H1 (cell line): ENCODE measurements around the gene PMM2. TPM values are rescaled to one million over a fixed set of nuclear protein-coding genes. Genes with fewer than 3 reads are reported as not detected.

ENCODE experiments used
- CTCF ChIA-PET: fragments of 300-600 bp; sonication (Branson Sonifier 250); formaldehyde crosslinking; loops from one replicate; lab custom pipeline; 2021; ENCODE audit not compliant: partially characterized antibody; lab: Charles Lee
- POLR2A ChIA-PET: fragments of 300-600 bp; sonication (Branson Sonifier 250); formaldehyde crosslinking; loops from one replicate; lab custom pipeline; 2021; ENCODE audit warnings: inconsistent platforms; ENCODE audit not compliant: partially characterized antibody; lab: Charles Lee
- DNase-seq, 2 experiments: peaks; one replicate each; pipeline versions ENCODE4 v3.0.0 to v3.0.0-alpha.2; 2010 to 2022; ENCODE audit warnings: low spot score in 2 of 2, low read depth in 1 of 2, mixed read lengths in 1 of 2
- FAIRE-seq: peaks from 2 replicates; lab custom pipeline; 2011; peaks lifted over from hg19 to GRCh38; lab: Jason Lieb, UNC
- H2AFZ ChIP-seq: 2 replicates; pipeline ENCODE4 v1.8.1; 2012; ENCODE audit warnings: low read length, inconsistent platforms
- H2AK5ac ChIP-seq: 2 replicates; pipeline ENCODE4 v1.6.1; 2013; ENCODE audit warnings: low read depth, low read length
- H2BK120ac ChIP-seq: replicated peaks from 2 replicates; pipeline ENCODE3; 2013; ENCODE audit warnings: low read depth, low read length, inconsistent platforms
- H2BK12ac ChIP-seq: 2 replicates; pipeline ENCODE4 v1.6.1; 2013; ENCODE audit warnings: low read depth, low read length
- H2BK15ac ChIP-seq: 2 replicates; pipeline ENCODE4 v1.6.1; 2013; ENCODE audit warnings: low read length
- H2BK20ac ChIP-seq: 2 replicates; pipeline ENCODE4 v1.6.1; 2013; ENCODE audit warnings: low read length
- H2BK5ac ChIP-seq: 2 replicates; pipeline ENCODE4 v1.6.1; 2013; ENCODE audit warnings: low read depth, low read length
- H3K14ac ChIP-seq: 2 replicates; pipeline ENCODE4 v1.6.1; 2013; ENCODE audit warnings: inconsistent platforms; ENCODE audit not compliant: insufficient read length
- H3K18ac ChIP-seq: 2 replicates; pipeline ENCODE4 v1.6.1; 2013; ENCODE audit warnings: low read length; ENCODE audit errors: extremely low read depth
- H3K23ac ChIP-seq: 2 replicates; pipeline ENCODE4 v1.6.1; 2013; ENCODE audit warnings: inconsistent platforms; ENCODE audit not compliant: insufficient read length
- H3K23me2 ChIP-seq: 2 replicates; pipeline ENCODE4 v1.6.1; 2013; ENCODE audit warnings: low read depth, low read length
- H3K27ac ChIP-seq: 2 replicates; pipeline ENCODE4 v1.6.1; 2011; ENCODE audit warnings: low read depth, low read length, inconsistent platforms
- H3K27me3 ChIP-seq, 4 experiments: replicated peaks in 1 of 4; 1 replicate in 1 of 4; 2 replicates in 3 of 4; pipeline versions ENCODE4 v1.6.1 to v1.8.1; 2011 to 2013; ENCODE audit warnings: low read length in 3 of 4, mild to moderate bottlenecking in 3 of 4, inconsistent platforms in 2 of 4, mixed read lengths in 2 of 4, moderate library complexity in 1 of 4; ENCODE audit not compliant: control insufficient read depth in 3 of 4, insufficient read depth in 3 of 4; ENCODE audit errors: extremely low read depth in 1 of 4
- H3K36me3 ChIP-seq, 4 experiments: 2 replicates each; pipeline versions ENCODE4 v1.6.1 to v1.8.1; 2011 to 2013; ENCODE audit warnings: mild to moderate bottlenecking in 4 of 4, low read length in 3 of 4, moderate library complexity in 2 of 4, control low read depth in 1 of 4, inconsistent platforms in 1 of 4; ENCODE audit not compliant: insufficient read depth in 4 of 4, control insufficient read depth in 2 of 4
- H3K4ac ChIP-seq: replicated peaks from 2 replicates; pipeline ENCODE3; 2013; ENCODE audit warnings: low read length, low read depth, mixed read lengths, inconsistent platforms; ENCODE audit not compliant: insufficient read length
- H3K4me1 ChIP-seq, 4 experiments: replicated peaks in 1 of 4; 1 replicate in 1 of 4; 2 replicates in 3 of 4; pipeline versions ENCODE4 v1.6.1 to v1.8.1; 2011 to 2013; ENCODE audit warnings: low read length in 3 of 4, inconsistent platforms in 2 of 4, mixed read lengths in 1 of 4; ENCODE audit not compliant: insufficient read depth in 4 of 4, control insufficient read depth in 3 of 4
- H3K4me2 ChIP-seq, 2 experiments: 2 replicates each; pipeline versions ENCODE4 v1.6.1 to v1.8.1; 2011 to 2013; ENCODE audit warnings: low read depth in 2 of 2, low read length in 2 of 2, control low read depth in 1 of 2, inconsistent platforms in 1 of 2, mild to moderate bottlenecking in 1 of 2; ENCODE audit not compliant: insufficient read depth in 1 of 2
- H3K4me3 ChIP-seq, 4 experiments: fragments of 200-600, 300-600 bp in 1 of 4; sonication (generic), shearing (Covaris generic), sonication (Bioruptor Twin) in 1 of 4; 2 replicates each; pipeline versions ENCODE4 v1.5.1 to v1.8.1; 2011 to 2016; ENCODE audit warnings: low read length in 4 of 4, low read depth in 3 of 4, control low read depth in 2 of 4, inconsistent platforms in 2 of 4, mild to moderate bottlenecking in 2 of 4, mixed read lengths in 1 of 4, moderate library complexity in 1 of 4; ENCODE audit not compliant: insufficient read depth in 2 of 4; ENCODE audit errors: extremely low read depth in 1 of 4
- H3K56ac ChIP-seq: replicated peaks from 2 replicates; pipeline ENCODE3; 2013; ENCODE audit warnings: low read depth, mild to moderate bottlenecking, mixed read lengths, low read length, inconsistent platforms; ENCODE audit not compliant: insufficient read length
- H3K79me1 ChIP-seq: 2 replicates; pipeline ENCODE4 v1.6.1; 2013; ENCODE audit warnings: low read depth, low read length, control low read depth
- H3K79me2 ChIP-seq, 2 experiments: 2 replicates each; pipeline versions ENCODE4 v1.6.1 to v1.8.1; 2012 to 2013; ENCODE audit warnings: low read length in 2 of 2, mild to moderate bottlenecking in 2 of 2, inconsistent platforms in 1 of 2; ENCODE audit not compliant: insufficient read depth in 2 of 2, control insufficient read depth in 1 of 2
- H3K9ac ChIP-seq, 4 experiments: replicated peaks in 1 of 4; 1 replicate in 1 of 4; 2 replicates in 3 of 4; pipeline versions ENCODE4 v1.6.1 to v1.8.1; 2011 to 2013; ENCODE audit warnings: low read depth in 3 of 4, low read length in 3 of 4, control low read depth in 2 of 4, mild to moderate bottlenecking in 2 of 4, moderate library complexity in 2 of 4, inconsistent platforms in 1 of 4; ENCODE audit errors: extremely low read depth in 1 of 4
- H3K9me3 ChIP-seq, 2 experiments: 2 replicates each; pipeline versions ENCODE4 v1.6.1 to v1.8.1; 2012 to 2013; ENCODE audit warnings: mild to moderate bottlenecking in 2 of 2, moderate library complexity in 2 of 2, control low read depth in 1 of 2, inconsistent platforms in 1 of 2, low read depth in 1 of 2, low read length in 1 of 2, mixed read lengths in 1 of 2; ENCODE audit not compliant: insufficient read depth in 2 of 2
- H4K20me1 ChIP-seq, 2 experiments: replicated peaks in 1 of 2; 2 replicates each; pipeline versions ENCODE3 to v1.8.1; 2011 to 2013; ENCODE audit warnings: inconsistent platforms in 2 of 2, low read length in 2 of 2, mild to moderate bottlenecking in 1 of 2; ENCODE audit not compliant: insufficient read depth in 2 of 2, control insufficient read depth in 1 of 2
- H4K5ac ChIP-seq: 2 replicates; pipeline ENCODE4 v1.6.1; 2013; ENCODE audit warnings: low read length, low read depth, mixed read lengths, inconsistent platforms; ENCODE audit not compliant: insufficient read length
- H4K8ac ChIP-seq: 2 replicates; pipeline ENCODE4 v1.8.0; 2013; ENCODE audit warnings: mild to moderate bottlenecking, moderate library complexity, low read length, inconsistent platforms; ENCODE audit not compliant: insufficient read depth; ENCODE audit errors: extremely low read depth
- H4K91ac ChIP-seq: replicated peaks from 2 replicates; pipeline ENCODE3; 2013; ENCODE audit warnings: low read length, mixed read lengths, inconsistent platforms; ENCODE audit not compliant: insufficient read length
- KDM1A ChIP-seq: fragments of 200-600, 300-600 bp; sonication (generic); IDR thresholded peaks from 2 replicates; pipeline ENCODE4 v1.7.1; 2016; ENCODE audit warnings: mild to moderate bottlenecking, low read length, borderline replicate concordance
- SAP30 ChIP-seq: fragments of 300-600 bp; sonication (generic); IDR thresholded peaks from 2 replicates; pipeline ENCODE4 v1.7.1; 2012; ENCODE audit warnings: low read length, moderate library complexity, mild to moderate bottlenecking, inconsistent platforms; ENCODE audit not compliant: insufficient read depth, insufficient replicate concordance
- whole genome bisulfite sequencing, 2 experiments: shearing (Covaris generic) in 1 of 2; methylation state at CpG; one replicate each; pipeline versions ENCODE4 v1.1.6 to v1.1.7; 2013 to 2015; ENCODE audit warnings: low lambda C conversion rate in 2 of 2, mixed read lengths in 2 of 2, inconsistent platforms in 1 of 2, low coverage in 1 of 2, missing lambda C conversion rate in 1 of 2; ENCODE audit not compliant: insufficient replicate concordance in 2 of 2, insufficient coverage in 1 of 2, insufficient read length in 1 of 2; ENCODE audit errors: extremely low coverage in 1 of 2, missing lambda C conversion rate in 1 of 2; 5-methylcytosine and 5-hydroxymethylcytosine counted together
- polyA plus RNA-seq, 7 experiments: library from polyadenylated mRNA; depleted of rRNA in 3 of 7; stranded (reverse) in 5 of 7; unstranded in 2 of 7; fragments of >200 nt in 5 of 7; fragments of 200-250 nt in 2 of 7; gene quantifications; 1 replicate in 5 of 7; 2 replicates in 1 of 7; 4 replicates in 1 of 7; pipeline versions ENCODE4 v1.2.1 to v1.2.3, GENCODE V29; 2011 to 2013; ENCODE audit warnings: missing spikeins in 2 of 7, mixed read lengths in 2 of 7
- total RNA-seq: library from RNA; stranded (reverse); fragmentation: NEBNext Ultra II Directional; extraction: Animal tissue kit (Norgen Biotek cat#: 25700); gene quantifications from 2 replicates; pipeline ENCODE4 v1.2.1, GENCODE V29; 2021

Gene PMM2
- total and polyA plus RNA-seq, 2 of the 8 experiments (the other 6 are each of a cell fraction or from before 2014, with no cell fraction given) = 26.2 to 49.4 TPM

- H3K18ac ChIP-seq = no peak overlapping the region
- no peaks in the 10 kb centered on the region for H3K79me2 ChIP-seq
- no peak overlapping the region for H2BK20ac ChIP-seq
- H4K91ac ChIP-seq = no peak overlapping the region
- CTCF ChIA-PET = interaction anchor here (1.0 to 26.4 kb wide), 4 partner anchors 9 to 113 kb away, joined by 3 to 404 read pairs (median 14); partner anchors contain the start of gene ABAT
- H2BK15ac ChIP-seq = no peak overlapping the region
- peaks cover 0 to 1% (median 0%) of the 10 kb centered on the region in 4 experiments; a peak in 1 of 7 replicates for H3K4me1 ChIP-seq
- no peaks in the 10 kb centered on the region; a peak in 1 of 7 replicates for H3K27me3 ChIP-seq
- no peak overlapping the region for H3K56ac ChIP-seq
- H4K20me1 ChIP-seq = no peaks in the 10 kb centered on the region
- FAIRE-seq (no peak), DNase-seq (no peak)
- H2AK5ac ChIP-seq = no peak overlapping the region
- POLR2A ChIA-PET = no interaction called here
- WGBS, 2 experiments = 82% methylated on average over 7 of the region's 7 CpGs; no CpG with 5 or more reads in 1 of the 2 experiments
- TF ChIP-seq SAP30 (no peak), KDM1A (peak; percentile 78; the same call in 1 of the 2 replicates)
- no peak overlapping the region for H3K4me3 ChIP-seq
- H3K36me3 ChIP-seq = peaks cover 0 to 9% (median 0%) of the 10 kb centered on the region in 4 experiments; a peak in 2 of 8 replicates
- no peak overlapping the region for H2BK12ac ChIP-seq
- H3K79me1 ChIP-seq = no peaks in the 10 kb centered on the region
- no peak overlapping the region for H3K4ac ChIP-seq
- no peak overlapping the region for H3K4me2 ChIP-seq
- no peak overlapping the region for H4K8ac ChIP-seq
- no peak overlapping the region for H2AFZ ChIP-seq
- no peak overlapping the region for H3K27ac ChIP-seq
- H3K23ac ChIP-seq = no peak overlapping the region
- no peak overlapping the region for H4K5ac ChIP-seq
- H3K9me3 ChIP-seq = no peaks in the 10 kb centered on the region
- H2BK5ac ChIP-seq = no peak overlapping the region
- no peak overlapping the region for H2BK120ac ChIP-seq
- H3K23me2 ChIP-seq = no peaks in the 10 kb centered on the region
- no peak overlapping the region for H3K14ac ChIP-seq
- no peak overlapping the region for H3K9ac ChIP-seq
These were observed 20.4 kb upstream of the PMM2 start for GRCh38 chr16:8777217-8777616.
